GM10266 (cell line): ENCODE results near the gene ERGIC3.

Experiments used
- DNase-seq: peaks from one replicate; pipeline ENCODE4 v3.0.0; 2012; ENCODE audit errors: extremely low spot score
- TF ChIP-seq, protein P1 (sequence below): IDR thresholded peaks from 2 replicates; pipeline ENCODE4 v1.5.1; 2012; ENCODE audit warnings: mild to moderate bottlenecking, low read depth; ENCODE audit not compliant: control insufficient read depth, insufficient read depth; ENCODE audit errors: missing control alignments

Gene ERGIC3

DNA sequence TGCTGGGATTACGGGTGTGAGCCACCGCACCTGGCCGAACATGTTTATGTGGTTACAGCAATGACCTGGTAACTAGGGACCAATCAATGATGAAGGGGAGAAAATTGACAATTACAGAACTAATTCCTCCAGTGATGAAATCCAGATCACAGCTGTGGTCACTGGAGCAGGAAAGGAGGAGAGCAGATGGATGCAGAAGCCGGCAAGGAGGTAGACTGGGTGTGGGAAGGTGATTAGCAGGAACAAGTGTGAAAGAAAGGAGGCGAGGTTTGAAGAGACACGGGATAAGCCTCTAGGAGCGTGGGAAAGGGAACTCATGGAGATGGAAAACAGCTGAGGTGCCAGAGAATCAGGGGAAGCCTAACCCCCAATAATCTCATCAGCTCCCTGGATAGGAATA is 56.6 kb downstream of the ERGIC3 start:
- TF ChIP-seq, protein P1, sequence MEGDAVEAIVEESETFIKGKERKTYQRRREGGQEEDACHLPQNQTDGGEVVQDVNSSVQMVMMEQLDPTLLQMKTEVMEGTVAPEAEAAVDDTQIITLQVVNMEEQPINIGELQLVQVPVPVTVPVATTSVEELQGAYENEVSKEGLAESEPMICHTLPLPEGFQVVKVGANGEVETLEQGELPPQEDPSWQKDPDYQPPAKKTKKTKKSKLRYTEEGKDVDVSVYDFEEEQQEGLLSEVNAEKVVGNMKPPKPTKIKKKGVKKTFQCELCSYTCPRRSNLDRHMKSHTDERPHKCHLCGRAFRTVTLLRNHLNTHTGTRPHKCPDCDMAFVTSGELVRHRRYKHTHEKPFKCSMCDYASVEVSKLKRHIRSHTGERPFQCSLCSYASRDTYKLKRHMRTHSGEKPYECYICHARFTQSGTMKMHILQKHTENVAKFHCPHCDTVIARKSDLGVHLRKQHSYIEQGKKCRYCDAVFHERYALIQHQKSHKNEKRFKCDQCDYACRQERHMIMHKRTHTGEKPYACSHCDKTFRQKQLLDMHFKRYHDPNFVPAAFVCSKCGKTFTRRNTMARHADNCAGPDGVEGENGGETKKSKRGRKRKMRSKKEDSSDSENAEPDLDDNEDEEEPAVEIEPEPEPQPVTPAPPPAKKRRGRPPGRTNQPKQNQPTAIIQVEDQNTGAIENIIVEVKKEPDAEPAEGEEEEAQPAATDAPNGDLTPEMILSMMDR: no peak
- DNase-seq: no peak

DNA sequence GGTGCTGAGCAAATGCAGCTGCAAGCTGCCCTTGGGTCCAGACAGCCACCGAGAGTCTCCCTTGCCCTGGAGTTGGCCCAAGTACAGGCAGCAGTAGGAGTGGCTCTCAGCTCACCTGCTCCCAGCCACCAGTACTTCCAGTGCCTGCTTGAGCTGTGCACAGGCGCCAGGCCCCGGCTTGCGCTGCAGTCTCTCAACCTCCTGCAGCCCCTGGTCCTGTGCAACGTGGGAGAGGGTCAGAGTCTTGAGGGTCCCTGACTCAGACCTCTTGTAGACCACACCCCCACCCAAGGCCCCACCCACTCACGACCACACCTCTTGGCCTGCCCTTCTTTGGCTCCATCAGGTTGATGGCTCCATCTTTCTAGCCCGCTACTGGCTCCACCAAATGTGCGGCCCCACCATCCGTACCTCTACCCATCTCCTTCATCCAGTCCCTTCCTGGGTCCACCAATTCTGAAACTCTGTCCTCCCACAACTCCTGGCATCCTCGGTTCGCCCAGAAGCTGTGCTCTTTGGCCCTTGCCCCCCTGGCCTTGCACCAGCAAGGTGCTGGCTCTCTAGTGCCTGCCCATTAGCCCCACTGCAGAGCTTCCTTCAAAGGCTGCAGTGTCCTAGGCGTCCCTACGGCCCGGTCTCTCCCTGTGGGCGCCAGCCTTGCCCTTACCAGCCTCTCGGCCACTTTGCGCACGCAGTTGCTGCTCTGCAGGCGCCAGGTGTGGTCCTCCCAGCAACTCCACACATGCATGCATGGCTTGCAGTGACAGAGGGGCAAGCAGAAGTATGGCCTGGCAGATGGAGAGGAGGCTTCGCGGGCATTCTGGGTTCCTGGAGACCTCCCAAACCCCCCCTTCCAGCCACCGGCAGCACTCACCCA is 57.3 kb downstream of the ERGIC3 start:
- TF ChIP-seq, protein P1: no peak
- DNase-seq: no peak

DNA sequence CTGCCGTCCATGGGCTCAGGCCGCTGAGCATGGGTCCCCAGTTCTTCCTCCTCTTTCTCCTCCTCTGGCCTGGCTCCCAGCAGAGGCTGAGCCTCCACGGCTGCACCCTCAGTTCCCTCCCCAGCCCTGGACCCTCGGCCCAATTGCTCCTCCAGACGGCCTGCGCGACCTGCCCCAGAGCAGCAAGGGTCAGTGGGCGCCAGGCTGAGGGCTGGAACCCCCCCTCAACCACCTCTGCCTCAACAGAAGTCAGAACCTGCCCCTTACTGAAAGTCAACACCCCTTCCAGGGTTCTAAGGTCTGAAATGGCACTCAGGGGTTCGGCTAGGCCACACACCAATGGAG is 57.9 kb downstream of the ERGIC3 start:
- DNase-seq: no peak
- TF ChIP-seq, protein P1: no peak

DNA sequence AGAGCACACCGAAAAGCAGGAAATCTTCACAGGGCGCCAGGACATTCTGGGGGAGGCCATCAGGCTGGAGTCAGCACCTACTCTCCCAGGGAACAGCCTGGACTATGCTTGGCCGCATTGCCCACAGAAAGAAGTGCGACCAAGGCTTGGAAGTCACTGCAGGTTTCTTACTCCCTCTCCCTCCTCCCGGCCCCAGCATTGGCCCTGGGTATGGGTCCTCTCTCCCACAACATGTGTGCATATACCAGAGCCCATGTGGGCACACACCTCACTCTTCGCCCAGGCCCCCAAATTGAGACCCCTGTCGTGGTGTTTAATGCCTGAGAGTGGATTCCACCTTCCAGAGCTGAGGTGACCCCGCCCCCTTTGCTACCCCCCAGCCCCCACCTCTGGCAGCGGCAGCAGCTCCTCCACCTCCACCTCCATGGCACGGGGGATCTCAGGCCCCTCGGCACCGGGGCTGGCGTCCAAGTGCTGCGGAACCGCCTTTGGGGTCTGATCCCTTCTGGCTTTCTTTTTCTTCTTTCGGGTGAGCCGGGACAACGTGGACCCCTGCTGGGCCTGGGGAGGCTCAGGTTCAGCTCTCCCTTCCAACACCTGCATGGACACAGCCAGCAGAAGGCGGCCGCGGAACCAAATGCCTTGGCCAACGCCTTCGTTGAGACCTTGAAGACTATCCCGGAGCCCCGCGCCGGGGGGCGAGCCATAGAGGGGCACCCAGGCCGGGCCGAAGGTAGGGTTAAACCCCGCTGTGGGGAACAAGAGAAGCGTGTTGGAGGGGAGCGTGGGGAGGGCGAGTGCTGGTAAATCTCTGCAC is 58.5 kb downstream of the ERGIC3 start:
- no peak for DNase-seq
- TF ChIP-seq, protein P1: no peak

DNA sequence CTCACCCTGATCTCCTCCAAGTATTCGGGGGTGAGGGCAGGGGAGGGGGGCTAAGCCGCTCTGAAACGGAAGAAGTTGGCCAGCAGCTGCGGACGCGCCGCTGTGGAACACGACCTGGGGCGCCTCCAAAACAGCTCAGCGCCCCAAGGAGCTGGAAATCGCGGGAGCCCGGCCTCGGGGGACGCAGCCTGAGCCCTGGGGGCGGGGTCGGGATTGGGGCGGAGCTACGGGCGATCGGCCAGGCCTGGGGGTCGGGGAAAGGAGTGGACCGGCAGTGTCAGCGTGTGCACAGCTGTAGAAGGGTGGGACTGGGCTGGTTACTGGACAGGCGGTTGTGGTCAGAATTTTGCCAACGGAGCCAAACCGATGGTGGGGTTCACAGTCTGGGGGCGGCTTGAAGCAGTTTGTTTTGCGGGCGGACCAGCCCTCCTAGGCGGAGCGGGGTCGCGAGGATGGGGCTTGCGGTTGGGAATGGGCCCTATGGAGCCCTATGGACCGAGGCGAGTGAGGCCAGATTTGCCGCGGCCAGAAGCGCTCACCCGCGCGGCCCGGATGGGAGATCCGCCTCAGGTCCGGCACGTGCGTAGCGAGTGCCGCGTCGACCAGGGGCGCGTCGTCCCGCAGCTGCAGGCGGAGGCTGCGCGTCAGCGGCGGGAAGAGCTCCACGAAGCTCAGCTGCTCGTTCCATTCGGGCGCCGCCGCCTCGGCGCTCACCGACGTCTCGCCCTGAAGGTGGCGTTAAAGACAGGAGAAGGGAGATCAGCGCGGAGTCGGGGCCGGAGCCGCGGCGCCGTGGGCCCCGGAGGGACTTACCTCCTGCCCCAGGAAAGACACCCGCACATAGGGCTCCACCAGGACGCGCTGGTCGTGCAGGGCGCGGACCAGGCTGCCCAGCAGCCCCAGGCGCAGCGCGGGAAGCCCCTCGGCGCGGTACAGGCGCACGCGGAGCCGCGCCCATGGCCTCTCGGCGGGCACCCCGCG is 59.4 kb downstream of the ERGIC3 start:
- DNase-seq: peak; percentile 87
- TF ChIP-seq, protein P1: peak; percentile 82

DNA sequence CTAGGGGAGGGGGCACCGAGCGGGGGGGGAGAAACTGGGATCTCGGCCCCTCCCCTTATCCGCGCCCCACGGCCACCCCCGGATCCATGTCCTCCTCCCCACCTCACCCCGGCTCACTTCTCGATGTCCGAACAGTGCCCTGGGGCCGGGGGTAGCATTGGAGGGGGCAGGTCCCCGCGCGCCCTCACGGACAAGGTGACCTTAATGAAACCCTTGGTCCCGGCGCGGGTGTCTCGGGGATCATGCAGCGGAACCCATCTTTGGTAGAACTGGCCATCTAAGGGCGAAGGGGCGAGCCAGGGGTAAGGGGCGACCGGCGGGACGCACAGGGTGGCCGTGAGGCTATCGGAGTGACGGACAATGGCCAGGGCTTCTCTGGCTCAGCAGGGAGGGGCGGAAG is 60.1 kb downstream of the ERGIC3 start:
- no peak for DNase-seq
- TF ChIP-seq, protein P1: no peak
